OCI-LY7 (cell line): Measurements from ENCODE around the gene MYCL. TPM values are rescaled to one million over a fixed set of nuclear protein-coding genes. Genes with fewer than 3 reads are reported as not detected.

Experiments
- BruUV-seq: library from RNA; stranded (reverse); fragments of 400-500 nt; replicated peaks from 2 replicates; lab custom pipeline; 2021; lab: Mats Ljungman, UMichigan
- CTCF ChIA-PET: fragments of 300-600 bp; sonication (Branson Sonifier 250); formaldehyde crosslinking; loops from one replicate; lab custom pipeline; 2022; ENCODE audit warnings: antibody characterized with exemption; ENCODE audit not compliant: unreplicated experiment; lab: Charles Lee
- POLR2A ChIA-PET: fragments of 300-600 bp; sonication (Branson Sonifier 250); formaldehyde crosslinking; loops from one replicate; lab custom pipeline; 2022; ENCODE audit warnings: antibody characterized with exemption; lab: Charles Lee
- DNase-seq: peaks from one replicate; pipeline ENCODE4 v3.0.0-alpha.2; 2015; ENCODE audit warnings: low spot score
- H2AFZ ChIP-seq: fragments of 200-600 bp; sonication (generic), shearing (Covaris generic); 2 replicates; pipeline ENCODE4 v1.6.1; 2014; ENCODE audit warnings: mild to moderate bottlenecking, antibody characterized with exemption, low read length, moderate library complexity
- H3K27ac ChIP-seq: fragments of 200-600 bp; sonication (generic); 2 replicates; pipeline ENCODE4 v1.5.1; 2014; ENCODE audit warnings: mixed run types, low read depth, mild to moderate bottlenecking, moderate library complexity, low read length, inconsistent platforms; ENCODE audit not compliant: poor library complexity, severe bottlenecking
- H3K36me3 ChIP-seq: fragments of 200-600 bp; sonication (generic); 2 replicates; pipeline ENCODE4 v1.6.1; 2014; ENCODE audit warnings: mild to moderate bottlenecking, antibody characterized with exemption, low read length, moderate library complexity, mixed read lengths; ENCODE audit not compliant: insufficient read depth
- H3K4me1 ChIP-seq: fragments of 200-600 bp; sonication (generic); 2 replicates; pipeline ENCODE4 v1.5.1; 2014; ENCODE audit warnings: mild to moderate bottlenecking, low read length; ENCODE audit not compliant: insufficient read depth, poor library complexity, severe bottlenecking
- H3K4me2 ChIP-seq: fragments of 200-600 bp; sonication (generic); 2 replicates; pipeline ENCODE4 v1.6.1; 2014; ENCODE audit warnings: mild to moderate bottlenecking, low read length
- H3K4me3 ChIP-seq: fragments of 200-600 bp; sonication (generic); 2 replicates; pipeline ENCODE4 v1.5.1; 2014; ENCODE audit warnings: mild to moderate bottlenecking, low read depth, low read length; ENCODE audit not compliant: poor library complexity, severe bottlenecking
- H3K79me2 ChIP-seq: fragments of 200-600 bp; sonication (generic); 2 replicates; pipeline ENCODE4 v1.6.1; 2016; ENCODE audit warnings: low read depth, mild to moderate bottlenecking, low read length, moderate library complexity, mixed read lengths; ENCODE audit not compliant: insufficient read depth
- H3K9me2 ChIP-seq: fragments of 200-600 bp; sonication (generic); 2 replicates; pipeline ENCODE4 v1.6.1; 2016; ENCODE audit warnings: mild to moderate bottlenecking, low read length, mixed read lengths; ENCODE audit not compliant: insufficient read depth
- H3K9me3 ChIP-seq: fragments of 200-600 bp; sonication (generic); 2 replicates; pipeline ENCODE4 v1.6.1; 2014; ENCODE audit warnings: mild to moderate bottlenecking, mixed run types, low read length, mixed read lengths
- H4K20me1 ChIP-seq: fragments of 200-600 bp; sonication (generic); 2 replicates; pipeline ENCODE4 v1.6.1; 2014; ENCODE audit warnings: mild to moderate bottlenecking, antibody characterized with exemption, low read length, moderate library complexity, mixed read lengths; ENCODE audit not compliant: insufficient read depth
- EZH2phosphoT487 ChIP-seq: fragments of 200-600 bp; sonication (generic); IDR thresholded peaks from 2 replicates; pipeline ENCODE4 v1.6.1; 2018; ENCODE audit warnings: low read depth, borderline replicate concordance, mild to moderate bottlenecking, mixed run types, antibody characterized with exemption, low read length, moderate library complexity, mixed read lengths
- intact Hi-C: fragments of 100-400 bp; cut with micrococcal nuclease; formaldehyde crosslinking; loops from one replicate; pipeline ENCODE4 v1.10.0; 2022; ENCODE audit not compliant: unreplicated experiment
- total RNA-seq, 2 experiments: library from RNA; depleted of rRNA in 1 of 2; stranded (reverse); fragments of >200 nt in 1 of 2; shearing (Covaris generic) in 1 of 2; gene quantifications; 2 replicates each; pipeline ENCODE4 v1.2.3, GENCODE V29; 2014 to 2022
- TF ChIP-seq, protein P1 (sequence below): fragments of 200-600 bp; sonication (generic); conservative IDR thresholded peaks from 2 replicates; pipeline ENCODE4 v1.5.1; 2014; ENCODE audit warnings: mild to moderate bottlenecking, antibody characterized with exemption, low read length, moderate library complexity, mixed read lengths

Gene MYCL
- total RNA-seq, 2 experiments from 2014 or later, result 0.41 to 1.0 TPM

DNA sequence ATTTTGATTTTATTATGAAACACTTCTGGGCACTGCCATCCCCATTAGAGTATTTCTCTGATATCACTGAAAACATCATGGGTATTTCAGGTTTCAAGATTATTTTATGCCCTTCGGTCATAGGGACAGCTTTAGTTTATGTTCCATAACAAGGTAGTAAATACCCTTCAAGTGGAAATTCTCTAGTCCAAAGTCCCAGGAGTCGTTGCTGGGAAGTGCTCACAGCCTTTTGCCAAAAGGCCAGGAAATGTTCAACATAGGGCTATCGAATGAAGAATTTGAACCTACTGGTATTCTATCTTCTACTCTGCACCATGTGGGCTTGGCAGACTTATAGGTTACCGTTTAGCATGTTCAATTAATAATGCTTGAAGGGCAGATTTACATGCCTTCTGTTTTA lies 45.5 kb upstream of the MYCL start:
- Histone ChIP-seq H3K9me3 (no peaks in the 10 kb centered on the region), H3K27ac (no peak overlapping the region), H3K79me2 (no peaks in the 10 kb centered on the region), H3K9me2 (no peaks in the 10 kb centered on the region; the same call in 1 of the 2 replicates), H4K20me1 (no peaks in the 10 kb centered on the region), H3K4me3 (no peak overlapping the region), H3K4me2 (no peak overlapping the region), H3K36me3 (no peaks in the 10 kb centered on the region), H3K4me1 (no peaks in the 10 kb centered on the region), H2AFZ (no peak overlapping the region)
- TF ChIP-seq, protein P1, sequence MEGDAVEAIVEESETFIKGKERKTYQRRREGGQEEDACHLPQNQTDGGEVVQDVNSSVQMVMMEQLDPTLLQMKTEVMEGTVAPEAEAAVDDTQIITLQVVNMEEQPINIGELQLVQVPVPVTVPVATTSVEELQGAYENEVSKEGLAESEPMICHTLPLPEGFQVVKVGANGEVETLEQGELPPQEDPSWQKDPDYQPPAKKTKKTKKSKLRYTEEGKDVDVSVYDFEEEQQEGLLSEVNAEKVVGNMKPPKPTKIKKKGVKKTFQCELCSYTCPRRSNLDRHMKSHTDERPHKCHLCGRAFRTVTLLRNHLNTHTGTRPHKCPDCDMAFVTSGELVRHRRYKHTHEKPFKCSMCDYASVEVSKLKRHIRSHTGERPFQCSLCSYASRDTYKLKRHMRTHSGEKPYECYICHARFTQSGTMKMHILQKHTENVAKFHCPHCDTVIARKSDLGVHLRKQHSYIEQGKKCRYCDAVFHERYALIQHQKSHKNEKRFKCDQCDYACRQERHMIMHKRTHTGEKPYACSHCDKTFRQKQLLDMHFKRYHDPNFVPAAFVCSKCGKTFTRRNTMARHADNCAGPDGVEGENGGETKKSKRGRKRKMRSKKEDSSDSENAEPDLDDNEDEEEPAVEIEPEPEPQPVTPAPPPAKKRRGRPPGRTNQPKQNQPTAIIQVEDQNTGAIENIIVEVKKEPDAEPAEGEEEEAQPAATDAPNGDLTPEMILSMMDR, result no peak
- no peak for TF ChIP-seq EZH2phosphoT487
- DNase-seq, result no peak
- ChIA-PET CTCF (no interaction called here), POLR2A (no interaction called here)
- no TSS peak for BruUV-seq
- intact Hi-C loops, result no loop called here

DNA sequence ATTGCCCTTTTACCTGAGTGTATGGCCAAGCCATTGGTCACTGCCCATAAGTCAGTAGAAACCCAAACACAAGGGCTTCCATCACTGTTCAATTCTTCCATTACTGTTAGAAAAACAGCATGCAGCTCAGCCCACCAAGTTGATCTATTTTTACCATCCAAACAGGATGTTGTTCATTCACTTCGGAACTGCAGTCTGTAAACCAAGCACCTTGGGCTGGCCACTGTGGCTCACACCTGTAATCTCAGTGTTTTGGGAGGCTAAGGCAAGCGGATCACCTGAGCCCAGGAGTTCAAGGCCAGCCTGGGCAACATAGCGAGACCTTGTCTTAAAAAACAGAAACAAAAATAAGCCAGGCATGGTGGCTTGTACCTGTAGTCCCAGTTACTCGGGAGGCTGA lies 44.5 kb upstream of the MYCL start:
- no peaks in the 10 kb centered on the region for H3K4me1 ChIP-seq
- H3K79me2 ChIP-seq, result no peaks in the 10 kb centered on the region
- CTCF ChIA-PET, result no interaction called here
- no peak for DNase-seq
- no peaks in the 10 kb centered on the region for H3K9me3 ChIP-seq
- no peak for TF ChIP-seq EZH2phosphoT487
- TF ChIP-seq, protein P1, result no peak
- no peak overlapping the region for H3K27ac ChIP-seq
- H3K4me3 ChIP-seq, result no peak overlapping the region
- H4K20me1 ChIP-seq, result no peaks in the 10 kb centered on the region
- no peak overlapping the region for H2AFZ ChIP-seq
- no peaks in the 10 kb centered on the region; the same call in 1 of the 2 replicates for H3K9me2 ChIP-seq
- intact Hi-C loops, result no loop called here
- H3K4me2 ChIP-seq, result no peak overlapping the region
- H3K36me3 ChIP-seq, result no peaks in the 10 kb centered on the region
- POLR2A ChIA-PET, result interaction anchor here (1.3 kb wide), 1 partner anchor 14 kb away, joined by 3 read pairs; no protein-coding TSS in a partner anchor
- no TSS peak for BruUV-seq

DNA sequence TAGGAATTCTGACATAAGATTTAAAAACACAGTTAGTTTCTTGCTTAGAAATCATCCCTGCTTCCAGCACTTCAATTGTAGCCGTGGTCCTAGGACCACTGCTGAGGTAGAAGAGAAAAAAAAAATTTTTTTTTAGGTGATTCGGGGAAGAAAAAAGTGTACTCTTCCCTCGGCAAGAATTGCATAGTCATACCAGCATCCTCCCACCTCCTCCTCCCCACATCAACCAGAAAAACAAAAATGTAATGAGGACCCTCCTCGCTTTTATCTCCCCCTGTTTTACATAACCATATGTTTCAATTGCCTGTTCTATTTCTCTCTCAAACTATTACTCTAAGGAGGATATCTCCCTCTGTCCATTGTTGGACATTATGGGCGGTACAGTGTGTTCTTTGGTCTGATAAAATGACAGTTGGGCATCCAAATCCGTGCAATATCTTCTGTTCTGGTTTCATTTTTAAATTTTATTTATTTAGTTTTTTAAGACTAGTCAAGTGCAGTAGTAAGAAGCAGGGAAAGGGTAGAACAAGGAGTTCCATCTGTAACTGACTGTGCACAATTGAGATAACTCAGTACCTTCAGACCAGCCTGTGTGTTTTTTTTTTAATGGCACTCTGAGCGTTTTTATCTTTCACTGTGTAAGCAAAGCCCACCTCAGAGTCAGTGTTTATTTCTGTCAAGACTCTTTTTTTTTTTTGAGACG lies 42.8 kb upstream of the MYCL start:
- H3K4me3 ChIP-seq, result no peak overlapping the region
- no TSS peak for BruUV-seq
- no peaks in the 10 kb centered on the region; the same call in 1 of the 2 replicates for H3K9me2 ChIP-seq
- DNase-seq, result no peak
- no peaks in the 10 kb centered on the region for H4K20me1 ChIP-seq
- CTCF ChIA-PET, result no interaction called here
- POLR2A ChIA-PET, result no interaction called here
- H3K4me2 ChIP-seq, result no peak overlapping the region
- intact Hi-C loops, result no loop called here
- H3K27ac ChIP-seq, result no peak overlapping the region
- H3K9me3 ChIP-seq, result no peaks in the 10 kb centered on the region
- no peaks in the 10 kb centered on the region for H3K4me1 ChIP-seq
- no peak overlapping the region for H2AFZ ChIP-seq
- H3K36me3 ChIP-seq, result no peaks in the 10 kb centered on the region
- no peaks in the 10 kb centered on the region for H3K79me2 ChIP-seq
- no peak for TF ChIP-seq EZH2phosphoT487
- TF ChIP-seq, protein P1, result no peak
